Stimulated activated naive CD8-positive, alpha-beta T cell treated with anti-CD3 and anti-CD28 coated beads, Interleukin-15, Interleukin-2, amounts not matched to agents 100 ng/mL and 50 ng/mL, for 24 hours (primary cell): ENCODE data around the gene SKIDA1.

Source experiments
- H3K27ac Mint-ChIP-seq: one replicate; pipeline ENCODE4 v1.8.0; 2021; ENCODE audit warnings: mild to moderate bottlenecking, mixed read lengths
- H3K27me3 Mint-ChIP-seq: one replicate; pipeline ENCODE4 v1.8.0; 2021; ENCODE audit warnings: mixed read lengths
- H3K36me3 Mint-ChIP-seq: one replicate; pipeline ENCODE4 v1.8.0; 2021; ENCODE audit warnings: low read depth, mixed read lengths
- H3K4me1 Mint-ChIP-seq: one replicate; pipeline ENCODE4 v1.8.0; 2021; ENCODE audit warnings: low read depth, mixed read lengths
- H3K4me3 Mint-ChIP-seq: one replicate; pipeline ENCODE4 v1.8.0; 2021; ENCODE audit warnings: mild to moderate bottlenecking, mixed read lengths
- H3K9me3 Mint-ChIP-seq: one replicate; pipeline ENCODE4 v1.8.0; 2021; ENCODE audit warnings: mixed read lengths

Gene SKIDA1

DNA sequence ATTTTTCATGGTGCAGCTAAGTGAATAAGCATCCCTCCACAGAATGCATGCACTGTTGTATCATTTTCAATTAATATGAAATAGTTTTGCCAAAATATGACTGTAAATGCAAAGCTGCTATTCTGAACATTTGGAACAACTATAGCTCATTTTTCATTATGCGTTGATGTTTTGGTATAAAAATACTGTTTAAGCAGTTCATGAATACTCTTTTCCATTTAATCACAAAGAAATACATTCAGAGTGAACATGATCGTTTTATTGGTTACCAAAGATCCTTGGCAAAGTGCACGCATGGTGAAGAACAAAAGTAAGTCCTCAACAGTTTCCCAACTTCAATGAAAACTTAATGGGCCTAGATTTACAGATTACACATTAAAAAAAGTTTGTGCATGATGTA, 33.1 kb downstream of the SKIDA1 start:
- H3K4me3 Mint-ChIP-seq: no peak overlapping the region
- no peaks in the 10 kb centered on the region for H3K9me3 Mint-ChIP-seq
- H3K27me3 Mint-ChIP-seq: peaks cover 48% of the 10 kb centered on the region
- H3K36me3 Mint-ChIP-seq: no peaks in the 10 kb centered on the region
- H3K27ac Mint-ChIP-seq: no peak overlapping the region
- H3K4me1 Mint-ChIP-seq: peaks cover 13% of the 10 kb centered on the region

DNA sequence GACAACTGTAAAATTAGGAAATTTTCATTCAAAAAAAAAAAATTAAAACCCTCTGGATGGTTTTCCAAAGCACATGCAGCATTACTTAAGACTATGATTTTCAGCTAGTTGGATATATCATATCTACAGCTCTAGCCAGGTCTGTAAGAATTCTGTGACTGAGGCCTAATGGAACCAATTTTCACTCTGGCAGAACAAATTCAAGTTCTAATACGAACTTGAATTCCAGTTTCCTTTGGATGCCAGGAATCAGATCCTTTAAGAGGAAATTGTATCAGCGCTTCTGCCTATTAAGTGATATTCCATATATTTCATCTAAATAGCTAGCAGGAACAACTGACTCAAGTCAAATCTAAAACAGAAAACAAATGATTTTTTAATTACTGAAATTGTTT, 34.8 kb downstream of the SKIDA1 start:
- H3K36me3 Mint-ChIP-seq: no peaks in the 10 kb centered on the region
- no peak overlapping the region for H3K4me3 Mint-ChIP-seq

DNA sequence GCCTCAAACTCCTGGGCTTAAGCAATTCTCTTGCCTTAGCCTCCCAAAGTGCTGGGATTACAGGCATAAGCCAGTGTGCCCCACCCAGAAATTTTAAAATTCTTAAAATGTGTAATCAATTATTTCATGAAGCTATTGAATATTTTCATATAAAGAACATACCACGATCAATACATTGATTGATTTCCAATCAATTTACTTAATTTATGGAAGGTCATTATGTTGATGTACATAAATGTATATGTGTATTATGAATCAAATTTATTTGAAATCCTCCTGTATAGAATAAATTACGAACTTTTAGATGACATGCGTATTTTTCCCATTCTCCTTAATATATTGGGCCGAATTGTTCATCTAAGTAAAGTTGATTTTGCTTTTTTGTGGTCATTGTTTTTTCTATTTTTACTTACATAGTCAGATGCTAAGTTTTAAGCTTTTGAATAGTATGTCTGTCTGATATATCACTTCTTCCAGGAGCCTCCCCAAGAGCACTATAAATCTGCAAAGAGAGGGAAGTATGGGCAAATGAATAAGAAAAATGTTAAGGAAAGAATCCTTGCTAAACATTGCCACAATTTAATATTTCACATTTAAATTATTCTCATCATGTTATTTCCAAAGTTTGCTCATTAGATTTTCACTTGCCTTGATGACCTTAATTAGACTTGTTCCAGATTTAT, 35.3 kb downstream of the SKIDA1 start:
- peaks cover 42% of the 10 kb centered on the region for H3K27me3 Mint-ChIP-seq
- no peak overlapping the region for H3K27ac Mint-ChIP-seq
- H3K4me3 Mint-ChIP-seq: no peak overlapping the region

More for the DNA sequence above, 34.8 kb downstream of the SKIDA1 start:
- no peaks in the 10 kb centered on the region for H3K9me3 Mint-ChIP-seq
- H3K4me1 Mint-ChIP-seq: peaks cover 11% of the 10 kb centered on the region
- H3K27me3 Mint-ChIP-seq: peaks cover 47% of the 10 kb centered on the region
- no peak overlapping the region for H3K27ac Mint-ChIP-seq

DNA sequence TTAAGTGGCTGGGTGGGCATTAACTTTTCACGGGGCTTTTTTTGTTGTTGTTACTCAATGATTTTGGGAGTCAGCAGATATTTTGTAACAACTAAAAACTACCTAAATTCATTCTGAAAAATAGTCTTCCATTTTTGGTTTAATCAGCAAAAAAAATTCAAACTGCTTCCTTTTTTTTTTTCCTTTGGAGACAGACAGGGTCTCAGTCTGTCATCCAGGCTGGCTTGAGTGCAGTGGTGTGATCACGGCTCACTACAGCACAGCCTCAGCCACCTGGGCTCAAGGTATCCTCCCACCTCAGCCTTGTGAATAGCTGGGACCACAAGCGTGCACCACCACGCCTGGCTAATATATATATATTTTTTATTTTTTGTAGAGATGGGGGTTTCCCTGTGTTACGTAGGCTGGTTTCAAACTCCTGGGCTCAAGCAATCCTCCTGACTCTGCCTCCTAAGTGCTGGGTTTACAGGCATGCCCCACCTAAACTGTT, 36.5 kb downstream of the SKIDA1 start:
- peaks cover under 1% of the 10 kb centered on the region for H3K4me1 Mint-ChIP-seq
- no peaks in the 10 kb centered on the region for H3K36me3 Mint-ChIP-seq
- H3K4me3 Mint-ChIP-seq: no peak overlapping the region
- no peak overlapping the region for H3K27ac Mint-ChIP-seq
- H3K27me3 Mint-ChIP-seq: peaks cover 35% of the 10 kb centered on the region
- H3K9me3 Mint-ChIP-seq: no peaks in the 10 kb centered on the region

More for the DNA sequence above, 35.3 kb downstream of the SKIDA1 start:
- H3K9me3 Mint-ChIP-seq: no peaks in the 10 kb centered on the region
- peaks cover 6% of the 10 kb centered on the region for H3K4me1 Mint-ChIP-seq
- no peaks in the 10 kb centered on the region for H3K36me3 Mint-ChIP-seq

DNA sequence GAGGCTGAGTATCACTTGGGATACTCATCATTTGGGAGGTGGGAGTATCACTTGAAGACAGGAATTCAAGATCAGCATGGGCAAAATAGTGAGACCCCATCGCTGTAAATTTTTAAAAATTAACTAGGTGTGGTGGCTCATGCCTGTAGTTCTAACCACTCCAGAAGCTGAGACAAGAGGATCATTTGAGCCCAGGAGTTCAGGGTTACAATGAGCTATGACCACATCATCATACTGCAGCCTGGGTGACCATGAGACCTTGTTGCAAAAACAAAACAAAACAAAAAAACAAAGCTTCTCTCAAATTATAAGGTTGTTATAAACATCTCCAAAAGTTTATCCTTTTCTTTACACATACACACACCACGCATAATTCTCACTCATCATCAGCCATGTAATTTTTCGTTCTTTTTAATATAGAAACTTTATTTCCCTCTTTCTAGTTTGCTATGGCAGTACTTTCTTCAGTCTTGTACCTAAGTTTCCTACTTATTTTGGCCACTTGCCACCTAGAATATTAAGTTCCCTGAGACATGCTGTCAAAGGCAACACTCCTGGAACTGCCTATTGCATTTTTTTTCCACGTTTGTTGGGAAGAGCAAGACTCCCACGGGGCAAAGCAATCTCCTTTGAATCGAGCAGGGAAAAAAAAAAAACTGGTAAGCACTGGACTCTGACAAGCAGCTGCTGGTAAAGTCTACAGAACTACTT, 37.1 kb downstream of the SKIDA1 start:
- Mint-ChIP-seq H3K4me1 (no peaks in the 10 kb centered on the region), H3K27me3 (peaks cover 30% of the 10 kb centered on the region), H3K9me3 (no peaks in the 10 kb centered on the region), H3K36me3 (no peaks in the 10 kb centered on the region), H3K4me3 (no peak overlapping the region), H3K27ac (no peak overlapping the region)

DNA sequence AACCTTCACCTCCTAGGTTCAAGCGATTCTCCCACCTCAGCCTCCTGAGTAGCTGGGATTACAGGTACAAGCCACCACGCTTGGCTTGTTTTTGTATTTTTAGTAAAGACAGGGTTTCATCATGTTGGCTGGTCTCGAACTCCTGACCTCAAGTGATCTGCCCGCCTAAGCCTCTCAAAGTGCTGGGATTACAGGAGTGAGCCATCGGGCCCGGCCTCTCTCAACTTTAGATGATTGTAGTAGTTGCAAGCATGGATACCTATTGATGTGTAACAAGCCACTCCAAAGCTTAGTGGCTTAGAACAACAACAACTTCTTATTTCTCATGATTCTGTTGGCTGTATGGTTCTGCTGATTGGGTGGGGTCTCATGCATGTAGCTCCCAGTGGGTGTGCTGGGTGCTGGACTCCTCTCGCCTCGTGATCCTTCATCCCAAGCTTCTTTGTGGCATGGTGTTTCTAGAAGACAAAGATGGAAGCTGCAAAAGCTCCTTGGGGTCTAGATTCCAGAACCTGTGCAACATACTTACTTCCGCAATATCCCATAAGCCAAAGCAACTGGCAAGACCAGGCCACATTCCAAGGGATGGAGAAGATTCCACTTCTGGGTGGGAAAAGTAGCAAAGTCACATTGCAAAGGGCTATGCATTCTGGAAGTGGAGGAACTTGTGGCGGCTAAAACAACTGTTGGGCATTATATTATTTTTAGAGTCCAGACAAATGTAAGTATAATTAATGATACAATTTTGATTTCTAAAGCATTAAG, 37.9 kb downstream of the SKIDA1 start:
- H3K36me3 Mint-ChIP-seq: no peaks in the 10 kb centered on the region
- no peaks in the 10 kb centered on the region for H3K9me3 Mint-ChIP-seq
- H3K4me1 Mint-ChIP-seq: no peaks in the 10 kb centered on the region
- H3K27me3 Mint-ChIP-seq: peaks cover 22% of the 10 kb centered on the region
- H3K4me3 Mint-ChIP-seq: no peak overlapping the region
- no peak overlapping the region for H3K27ac Mint-ChIP-seq

DNA sequence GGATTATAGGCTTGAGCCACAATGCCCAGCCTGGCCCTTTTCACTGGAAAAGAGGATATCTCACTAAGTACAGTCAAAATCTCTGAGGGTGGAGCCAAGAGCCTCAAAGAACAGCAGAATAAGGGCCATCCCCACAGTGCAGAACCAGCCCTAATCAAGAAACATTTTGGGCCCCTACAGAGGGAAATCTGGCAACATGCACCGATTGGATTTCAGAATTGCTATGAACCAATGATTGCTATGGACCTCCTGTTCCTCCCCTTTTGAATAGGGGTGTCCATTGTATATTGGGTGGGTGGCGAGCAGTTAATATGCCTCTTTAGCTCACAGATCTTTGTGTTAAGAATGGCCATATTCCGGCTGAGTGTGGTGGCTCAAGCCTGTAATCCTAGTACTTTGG, 42.7 kb downstream of the SKIDA1 start:
- Mint-ChIP-seq H3K36me3 (no peaks in the 10 kb centered on the region), H3K4me1 (no peaks in the 10 kb centered on the region), H3K4me3 (no peak overlapping the region), H3K9me3 (no peaks in the 10 kb centered on the region), H3K27me3 (no peaks in the 10 kb centered on the region), H3K27ac (no peak overlapping the region)

DNA sequence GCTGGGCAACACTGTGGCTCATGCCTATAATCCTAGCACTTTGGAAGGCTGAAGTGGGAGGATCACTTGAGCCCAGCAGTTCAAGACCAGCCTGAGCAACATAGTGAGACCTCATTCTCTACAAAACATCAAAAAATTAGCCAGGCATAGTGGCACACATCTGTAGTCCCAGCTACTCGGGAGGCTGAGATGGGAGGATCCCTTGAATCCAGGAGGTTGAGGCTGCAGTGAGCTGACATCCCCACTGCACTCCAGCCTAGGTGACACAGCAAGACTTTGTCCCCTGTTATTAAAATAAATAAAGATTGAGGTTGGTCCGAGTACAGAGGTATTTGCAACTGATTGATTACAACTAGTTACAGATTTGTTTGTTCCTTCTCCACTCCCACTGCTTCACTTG, 44.1 kb downstream of the SKIDA1 start:
- Mint-ChIP-seq H3K4me3 (no peak overlapping the region), H3K9me3 (no peaks in the 10 kb centered on the region), H3K4me1 (no peaks in the 10 kb centered on the region), H3K27me3 (no peaks in the 10 kb centered on the region), H3K36me3 (no peaks in the 10 kb centered on the region), H3K27ac (no peak overlapping the region)

DNA sequence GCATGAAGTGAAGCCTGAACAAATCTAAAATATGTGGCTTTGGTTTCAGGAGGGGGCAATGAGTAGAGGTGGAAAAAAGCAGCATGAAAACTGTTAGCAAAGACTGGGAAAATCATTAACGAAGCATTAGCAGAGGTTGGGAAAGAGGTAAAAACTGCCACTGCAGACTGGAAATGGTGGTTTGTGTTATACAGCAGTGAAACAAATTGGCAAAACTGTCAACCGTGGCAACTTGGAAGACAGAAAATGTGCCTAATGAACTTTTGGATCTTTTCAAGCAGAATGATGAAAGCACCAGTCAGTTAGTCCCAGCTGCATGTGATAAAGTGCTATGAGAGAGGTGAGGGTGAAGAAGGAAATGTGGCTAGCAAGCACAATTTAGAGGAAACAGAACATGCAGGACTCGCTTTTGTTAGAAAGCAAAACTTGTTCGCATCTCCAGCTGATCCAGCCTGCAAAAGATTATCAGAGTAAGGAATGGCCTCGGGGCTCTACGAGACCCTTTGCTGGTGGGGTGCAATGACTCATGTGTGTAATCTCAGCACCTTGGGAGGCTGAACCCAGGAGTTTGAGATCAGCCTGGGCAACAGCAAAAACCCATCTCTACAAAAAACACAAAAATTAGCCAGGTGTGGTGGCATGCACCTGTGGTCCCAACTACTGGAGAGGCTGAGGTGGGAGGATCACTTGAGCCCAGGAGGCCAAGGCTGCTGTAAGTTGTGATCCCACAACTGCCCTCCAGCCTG, 45.7 kb downstream of the SKIDA1 start:
- Mint-ChIP-seq H3K4me1 (no peaks in the 10 kb centered on the region), H3K27ac (no peak overlapping the region), H3K27me3 (no peaks in the 10 kb centered on the region), H3K4me3 (no peak overlapping the region), H3K36me3 (no peaks in the 10 kb centered on the region), H3K9me3 (no peaks in the 10 kb centered on the region)

DNA sequence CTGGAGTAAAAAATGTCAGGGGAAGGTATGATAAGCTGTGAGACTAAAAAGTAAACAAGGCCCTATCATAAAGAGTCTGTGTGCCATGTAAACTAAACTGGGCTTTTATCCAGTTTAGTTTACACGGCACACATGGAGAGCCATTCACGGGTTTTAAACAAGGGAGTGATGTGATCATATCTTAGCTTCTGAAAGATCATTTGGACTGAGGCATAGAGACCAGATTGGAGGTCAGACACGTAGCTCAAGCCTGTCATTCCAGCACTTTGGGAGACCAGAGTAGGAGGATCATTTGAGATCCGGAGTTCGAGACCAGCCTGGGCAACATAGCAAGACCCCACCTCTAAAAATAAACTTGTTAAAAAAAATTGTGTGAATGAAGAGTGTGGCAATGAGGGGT, 50.1 kb downstream of the SKIDA1 start:
- H3K4me3 Mint-ChIP-seq: no peak overlapping the region
- H3K27me3 Mint-ChIP-seq: no peaks in the 10 kb centered on the region
- H3K27ac Mint-ChIP-seq: no peak overlapping the region
- H3K36me3 Mint-ChIP-seq: no peaks in the 10 kb centered on the region
- H3K4me1 Mint-ChIP-seq: no peaks in the 10 kb centered on the region
- no peaks in the 10 kb centered on the region for H3K9me3 Mint-ChIP-seq

DNA sequence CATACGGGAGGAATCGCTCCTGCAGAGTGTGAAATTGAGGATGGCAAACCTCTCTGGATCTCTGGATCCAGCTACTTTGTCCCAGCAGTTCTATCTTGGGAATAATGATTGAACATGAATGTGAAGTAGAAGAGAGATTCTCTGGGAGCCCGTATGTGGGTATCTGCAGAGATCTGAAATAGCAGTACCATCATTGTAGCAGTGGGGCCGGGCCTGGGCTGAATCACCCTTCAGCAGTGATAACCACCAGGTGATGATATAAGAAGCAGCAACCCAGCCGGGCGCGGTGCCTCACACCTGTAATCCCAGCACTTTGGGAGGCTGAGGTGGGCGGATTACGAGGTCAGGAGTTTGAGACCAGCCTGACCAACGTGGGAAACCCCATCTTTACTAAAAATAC, 51.9 kb downstream of the SKIDA1 start:
- Mint-ChIP-seq H3K36me3 (no peaks in the 10 kb centered on the region), H3K4me3 (no peak overlapping the region), H3K27me3 (no peaks in the 10 kb centered on the region), H3K9me3 (no peaks in the 10 kb centered on the region), H3K27ac (no peak overlapping the region), H3K4me1 (no peaks in the 10 kb centered on the region)

DNA sequence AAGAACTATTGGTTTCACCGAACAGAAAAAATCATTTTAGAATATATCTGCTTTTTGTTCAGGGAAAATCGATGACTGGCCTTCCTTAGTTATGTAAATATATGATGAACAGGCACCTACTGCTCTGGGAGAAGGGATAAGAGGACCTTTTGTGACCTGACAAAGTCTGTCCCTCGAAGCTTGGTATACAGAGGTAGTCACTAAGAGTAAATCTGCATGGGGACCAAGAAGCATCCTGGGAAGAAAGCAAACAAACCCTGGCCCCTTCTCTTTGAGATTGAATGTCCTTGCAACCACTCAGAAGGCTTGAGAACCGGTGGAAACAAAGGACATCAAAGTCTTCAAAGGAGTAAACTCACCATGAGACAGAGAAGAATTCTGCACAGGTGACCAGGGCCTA, 52.3 kb downstream of the SKIDA1 start:
- no peaks in the 10 kb centered on the region for H3K36me3 Mint-ChIP-seq
- no peak overlapping the region for H3K4me3 Mint-ChIP-seq
- H3K9me3 Mint-ChIP-seq: no peaks in the 10 kb centered on the region
- no peaks in the 10 kb centered on the region for H3K4me1 Mint-ChIP-seq
- H3K27ac Mint-ChIP-seq: no peak overlapping the region
- no peaks in the 10 kb centered on the region for H3K27me3 Mint-ChIP-seq

DNA sequence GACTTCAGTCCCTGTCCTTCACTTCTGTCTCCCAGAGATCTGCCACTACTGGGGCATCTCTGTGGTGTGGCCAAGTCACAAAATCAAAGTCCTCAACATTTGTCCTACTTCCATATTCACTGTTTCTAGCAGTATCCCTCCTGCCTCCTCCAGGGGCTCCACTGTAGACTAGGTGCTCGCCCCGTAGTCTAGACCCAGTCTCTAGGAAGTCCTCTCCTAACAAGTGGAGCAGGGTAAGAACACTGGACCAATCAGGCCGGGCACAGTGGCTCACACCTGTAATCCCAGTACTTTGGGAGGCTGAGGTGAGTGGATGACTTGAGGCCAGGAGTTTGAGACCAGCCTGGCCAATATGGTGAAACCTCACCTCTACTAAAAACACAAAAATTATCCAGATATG, 57.4 kb downstream of the SKIDA1 start:
- no peaks in the 10 kb centered on the region for H3K27me3 Mint-ChIP-seq
- no peak overlapping the region for H3K4me3 Mint-ChIP-seq
- H3K36me3 Mint-ChIP-seq: no peaks in the 10 kb centered on the region
- no peaks in the 10 kb centered on the region for H3K9me3 Mint-ChIP-seq
- H3K4me1 Mint-ChIP-seq: no peaks in the 10 kb centered on the region
- H3K27ac Mint-ChIP-seq: no peak overlapping the region

DNA sequence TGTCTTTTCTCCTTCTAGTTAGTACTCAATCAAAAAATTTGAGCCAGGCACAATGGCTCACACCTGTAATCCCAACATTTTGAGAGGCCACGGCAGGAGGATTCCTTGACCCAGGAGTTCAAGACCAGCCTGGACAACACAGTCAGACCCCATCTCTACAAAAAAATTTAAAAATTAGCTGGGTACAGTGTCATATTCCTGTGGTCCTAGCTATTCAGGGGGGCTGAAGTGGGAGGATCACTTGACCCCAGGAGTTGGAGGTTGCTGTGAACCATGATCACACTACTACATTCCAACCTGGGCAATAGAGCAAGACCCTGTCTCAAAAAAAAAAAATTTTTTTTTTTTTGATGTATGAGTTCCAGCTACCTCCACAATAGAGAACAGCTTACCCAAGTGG, 57.8 kb downstream of the SKIDA1 start:
- Mint-ChIP-seq H3K27me3 (no peaks in the 10 kb centered on the region), H3K27ac (no peak overlapping the region), H3K36me3 (no peaks in the 10 kb centered on the region), H3K9me3 (no peaks in the 10 kb centered on the region), H3K4me1 (no peaks in the 10 kb centered on the region), H3K4me3 (no peak overlapping the region)

DNA sequence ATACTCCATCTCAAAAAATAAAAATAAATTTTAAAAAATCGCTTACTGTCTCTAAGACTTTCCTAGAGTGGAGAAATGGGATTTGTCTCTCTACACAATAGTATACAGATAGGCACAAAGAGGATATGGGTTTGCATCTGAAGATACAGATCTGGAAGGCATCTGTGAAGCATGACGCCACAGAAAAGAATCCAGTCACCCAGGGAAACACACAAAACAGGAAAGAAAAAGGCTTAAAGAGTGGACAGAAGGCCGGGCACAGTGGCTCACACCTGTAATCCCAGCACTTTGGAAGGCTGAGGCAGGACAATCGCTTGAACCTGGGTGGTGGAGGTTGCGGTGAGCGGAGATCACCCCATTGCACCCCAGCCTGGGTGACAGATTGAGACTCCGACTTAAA, 61.3 kb downstream of the SKIDA1 start:
- no peaks in the 10 kb centered on the region for H3K4me1 Mint-ChIP-seq

More for the DNA sequence above, 61.3 kb downstream of the SKIDA1 start:
- Mint-ChIP-seq H3K27me3 (no peaks in the 10 kb centered on the region), H3K27ac (no peak overlapping the region), H3K9me3 (peaks cover 3% of the 10 kb centered on the region), H3K36me3 (no peaks in the 10 kb centered on the region), H3K4me3 (no peak overlapping the region)
